ENCODE data around the gene MMP2. TPM values are rescaled to one million over a fixed set of nuclear protein-coding genes. Genes with fewer than 3 reads are reported as not detected.
A peak's percentile ranks its signal among the peaks of the same experiment; 100 is the strongest.

Gene MMP2
- total and polyA plus RNA-seq, 2 of the 8 experiments (the other 6 are each of a cell fraction or from before 2014, with no cell fraction given), result 33.6 to 58.2 TPM

DNA sequence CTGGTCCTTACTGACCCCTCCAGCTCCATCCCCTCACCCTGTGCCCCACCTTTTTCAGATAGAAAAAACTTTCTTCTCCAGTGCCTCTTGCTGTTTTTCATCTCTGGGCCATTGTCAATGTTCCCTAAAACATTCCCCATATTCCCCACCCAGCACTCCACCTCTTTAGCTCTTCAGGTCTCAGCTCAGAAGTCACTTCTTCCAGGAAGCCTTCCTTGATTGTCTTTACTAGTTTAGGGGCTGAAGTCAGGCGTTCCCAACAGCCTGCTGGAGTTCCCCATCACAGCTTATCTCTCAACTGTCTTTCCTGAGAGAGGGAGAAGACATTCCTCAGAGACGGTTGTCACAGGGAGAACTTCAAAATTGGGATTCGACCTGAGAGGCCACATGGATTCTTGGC, 1.3 kb upstream of the MMP2 start:
- H2BK120ac ChIP-seq (replicated peaks; ENCODE audit: low read depth, low read length), result no peak overlapping the region
- H2AK5ac ChIP-seq (ENCODE audit: low read depth, low read length), result no peak overlapping the region
- H3K79me2 ChIP-seq (ENCODE audit: control insufficient read depth in 1 of 2, insufficient read depth in 2 of 2, low read length in 2 of 2), result no peaks in the 10 kb centered on the region
- H3K27ac ChIP-seq (ENCODE audit: low read depth, low read length), result no peak overlapping the region
- peaks cover 15% of the 10 kb centered on the region for H3K23me2 ChIP-seq (ENCODE audit: low read depth, low read length)
- H4K8ac ChIP-seq (ENCODE audit: extremely low read depth, insufficient read depth, low read length), result no peak overlapping the region
- H3K27me3 ChIP-seq (replicated peaks in 1 of 4; ENCODE audit: control insufficient read depth in 3 of 4, extremely low read depth in 1 of 4, insufficient read depth in 3 of 4, low read length in 3 of 4), result peaks cover 7 to 48% (median 31%) of the 10 kb centered on the region in 4 experiments
- ChIA-PET POLR2A (ENCODE audit: partially characterized antibody) (interaction anchor here (1.2 kb wide), 1 partner anchor 22 kb away, joined by 3 read pairs; no protein-coding TSS in a partner anchor), CTCF (ENCODE audit: partially characterized antibody) (interaction anchor here (0.9 to 5.8 kb wide), 5 partner anchors 9 to 224 kb away, joined by 3 to 55 read pairs (median 3); partner anchors contain the start of gene SLC6A2)
- H3K18ac ChIP-seq (ENCODE audit: extremely low read depth, low read length), result no peak overlapping the region
- TF ChIP-seq YY1 (IDR thresholded peaks at IDR 0.05; ENCODE audit: low read depth, low read length), result no peak
- DNase-seq (ENCODE audit: low read depth in 1 of 2, low spot score in 2 of 2), result no peak
- no peak overlapping the region for H4K91ac ChIP-seq (replicated peaks; ENCODE audit: insufficient read length, low read length)
- no peak for FAIRE-seq
- H2BK20ac ChIP-seq (ENCODE audit: low read length), result no peak overlapping the region
- H3K4me3 ChIP-seq (ENCODE audit: extremely low read depth in 1 of 4, insufficient read depth in 2 of 4, low read depth in 3 of 4, low read length in 4 of 4), result no peak overlapping the region
- H3K79me1 ChIP-seq (ENCODE audit: low read depth, low read length), result no peaks in the 10 kb centered on the region; the same call in 1 of the 2 replicates
- H3K4me2 ChIP-seq (ENCODE audit: insufficient read depth in 1 of 2, low read depth in 2 of 2, low read length in 2 of 2), result peak overlapping the region in 1 of 2 experiments; percentile 91; a peak in 1 of 4 replicates
- H3K14ac ChIP-seq (ENCODE audit: insufficient read length), result no peak overlapping the region
- no peak overlapping the region for H2AFZ ChIP-seq (ENCODE audit: low read length)
- no peak overlapping the region for H3K4ac ChIP-seq (replicated peaks; ENCODE audit: insufficient read length, low read depth, low read length)
- H2BK12ac ChIP-seq (ENCODE audit: low read depth, low read length), result peak overlapping the region; percentile 23; the same call in 1 of the 2 replicates
- no peaks in the 10 kb centered on the region for H3K9me3 ChIP-seq (ENCODE audit: insufficient read depth in 2 of 2, low read depth in 1 of 2, low read length in 1 of 2)
- H3K23ac ChIP-seq (ENCODE audit: insufficient read length), result no peak overlapping the region
- H3K4me1 ChIP-seq (replicated peaks in 1 of 4; ENCODE audit: control insufficient read depth in 3 of 4, insufficient read depth in 4 of 4, low read length in 3 of 4), result peaks cover 3 to 16% (median 9%) of the 10 kb centered on the region in 4 experiments
- no peak overlapping the region for H3K56ac ChIP-seq (replicated peaks; ENCODE audit: insufficient read length, low read depth, low read length)
- 57% methylated on average over 3 of the region's 3 CpGs; no CpG with 5 or more reads in 1 of the 2 experiments for WGBS, 2 experiments (ENCODE audit: extremely low coverage in 1 of 2, insufficient coverage in 1 of 2, insufficient read length in 1 of 2, insufficient replicate concordance in 2 of 2, low coverage in 1 of 2, low lambda C conversion rate in 2 of 2, missing lambda C conversion rate in 1 of 2)
- no peak overlapping the region for H3K9ac ChIP-seq (replicated peaks in 1 of 4; ENCODE audit: extremely low read depth in 1 of 4, low read depth in 3 of 4, low read length in 3 of 4)
- no peak overlapping the region for H4K5ac ChIP-seq (ENCODE audit: insufficient read length, low read depth, low read length)
- H2BK5ac ChIP-seq (ENCODE audit: low read depth, low read length), result no peak overlapping the region; the same call in 1 of the 2 replicates
- peaks cover 0 to 3% of the 10 kb centered on the region in 2 experiments for H4K20me1 ChIP-seq (replicated peaks in 1 of 2; ENCODE audit: control insufficient read depth in 1 of 2, insufficient read depth in 2 of 2, low read length in 2 of 2)
- no peaks in the 10 kb centered on the region; a peak in 1 of 8 replicates for H3K36me3 ChIP-seq (ENCODE audit: control insufficient read depth in 2 of 4, insufficient read depth in 4 of 4, low read length in 3 of 4)
- no peak overlapping the region for H2BK15ac ChIP-seq (ENCODE audit: low read length)
